Measurements from ENCODE around the gene DCDC1. TPM values are rescaled to one million over a fixed set of nuclear protein-coding genes. Genes with fewer than 3 reads are reported as not detected.

The DCDC1 gene
- total and polyA plus RNA-seq, 12 donors = 0.07 to 1.5 (median 0.29) TPM; not detected in 1

DNA sequence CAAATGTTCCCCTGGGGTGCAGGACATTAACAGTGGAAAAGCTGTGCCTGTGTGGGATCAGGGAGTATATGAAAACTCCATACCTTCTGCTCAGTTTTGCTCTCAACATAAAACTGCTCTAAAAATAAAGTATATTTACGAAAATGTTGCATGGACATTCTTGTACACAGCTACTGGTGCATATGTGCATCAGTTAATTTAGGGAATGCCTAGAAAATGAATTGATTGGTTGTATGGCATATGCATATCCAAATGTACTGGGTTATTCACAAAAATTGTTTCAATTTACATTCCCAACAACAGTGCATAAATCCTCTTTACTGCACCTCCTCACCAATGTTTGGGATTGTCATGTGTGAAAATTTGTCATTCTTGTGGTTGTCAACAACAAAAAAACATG is 532.3 kb downstream of the DCDC1 start:
- DNase-seq = no peak
- intact Hi-C loops (cut with DNase I) = no loop called here

DNA sequence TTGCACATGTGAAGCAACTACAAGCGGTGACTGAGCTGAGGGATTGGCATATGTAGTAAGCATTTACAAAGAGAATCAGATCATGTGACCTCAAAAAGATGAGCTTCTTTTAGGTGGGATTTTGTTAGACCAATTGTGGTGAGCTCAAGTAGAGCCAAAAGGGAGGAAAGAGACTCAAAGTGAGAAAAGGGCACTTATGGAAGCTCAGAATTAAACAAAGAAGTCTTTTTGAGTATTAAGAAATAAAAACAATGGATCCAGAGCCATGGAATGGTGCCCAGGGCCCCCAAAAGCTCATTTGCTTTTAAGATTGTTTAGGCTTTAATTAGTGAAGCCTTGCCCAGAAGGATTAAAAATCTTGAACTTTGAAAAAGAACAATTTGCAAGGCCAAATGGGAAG is 536.7 kb downstream of the DCDC1 start:
- Histone ChIP-seq H3K4me3 (no peak overlapping the region), H3K27ac (no peak overlapping the region)

More for the DNA sequence above, 532.3 kb downstream of the DCDC1 start:
- WGBS, 4 donors = 63 to 79% (median 71%) methylated on average over 1 of the region's 1 CpG
- Histone ChIP-seq H3K36me3 (replicated peaks in 1 of 2) (no peaks in the 10 kb centered on the region), H3K4me1 (replicated peaks in 1 of 2) (no peaks in the 10 kb centered on the region), H3K4me3 (no peak overlapping the region), H3K9me3 (replicated peaks in 1 of 3) (no peaks in the 10 kb centered on the region), H3K27me3 (no peaks in the 10 kb centered on the region), H3K27ac (no peak overlapping the region)
- TF ChIP-seq POLR2A (IDR thresholded peaks at IDR 0.05) = no peak
- TF ChIP-seq, protein P1, sequence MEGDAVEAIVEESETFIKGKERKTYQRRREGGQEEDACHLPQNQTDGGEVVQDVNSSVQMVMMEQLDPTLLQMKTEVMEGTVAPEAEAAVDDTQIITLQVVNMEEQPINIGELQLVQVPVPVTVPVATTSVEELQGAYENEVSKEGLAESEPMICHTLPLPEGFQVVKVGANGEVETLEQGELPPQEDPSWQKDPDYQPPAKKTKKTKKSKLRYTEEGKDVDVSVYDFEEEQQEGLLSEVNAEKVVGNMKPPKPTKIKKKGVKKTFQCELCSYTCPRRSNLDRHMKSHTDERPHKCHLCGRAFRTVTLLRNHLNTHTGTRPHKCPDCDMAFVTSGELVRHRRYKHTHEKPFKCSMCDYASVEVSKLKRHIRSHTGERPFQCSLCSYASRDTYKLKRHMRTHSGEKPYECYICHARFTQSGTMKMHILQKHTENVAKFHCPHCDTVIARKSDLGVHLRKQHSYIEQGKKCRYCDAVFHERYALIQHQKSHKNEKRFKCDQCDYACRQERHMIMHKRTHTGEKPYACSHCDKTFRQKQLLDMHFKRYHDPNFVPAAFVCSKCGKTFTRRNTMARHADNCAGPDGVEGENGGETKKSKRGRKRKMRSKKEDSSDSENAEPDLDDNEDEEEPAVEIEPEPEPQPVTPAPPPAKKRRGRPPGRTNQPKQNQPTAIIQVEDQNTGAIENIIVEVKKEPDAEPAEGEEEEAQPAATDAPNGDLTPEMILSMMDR (IDR thresholded peaks at IDR 0.05) = no peak

DNA sequence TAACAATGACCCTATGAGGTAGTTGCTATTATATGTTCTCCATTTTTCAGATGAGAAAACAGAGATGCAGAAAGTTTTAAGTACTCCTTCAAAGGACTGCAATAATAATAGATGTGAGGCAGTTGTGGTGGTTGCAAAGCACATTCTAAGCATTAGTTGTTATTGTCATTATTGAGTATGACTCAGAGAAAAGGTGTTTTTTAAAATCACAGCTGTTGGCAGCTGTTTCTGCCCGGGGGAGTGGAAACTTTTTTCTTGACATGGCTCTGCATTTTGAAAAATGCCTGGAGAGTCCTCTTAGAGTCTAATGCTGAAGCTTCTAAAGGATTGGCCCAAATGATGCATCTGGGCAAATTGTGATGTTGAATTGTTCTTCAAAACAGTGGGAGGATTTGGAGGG is 538.9 kb downstream of the DCDC1 start:
- TF ChIP-seq POLR2A (IDR thresholded peaks at IDR 0.05) = no peak
- TF ChIP-seq, protein P1 (IDR thresholded peaks at IDR 0.05) = no peak
- Histone ChIP-seq H3K36me3 (replicated peaks in 1 of 2) (no peaks in the 10 kb centered on the region), H3K27ac (no peak overlapping the region), H3K27me3 (no peaks in the 10 kb centered on the region), H3K9me3 (replicated peaks in 1 of 3) (no peaks in the 10 kb centered on the region), H3K4me1 (replicated peaks in 1 of 2) (no peaks in the 10 kb centered on the region), H3K4me3 (no peak overlapping the region)
- intact Hi-C loops (cut with DNase I) = no loop called here
- 30 to 44% (median 44%) methylated on average over 1 of the region's 1 CpG for WGBS, 4 donors
- DNase-seq = no peak

More for the DNA sequence above, 536.7 kb downstream of the DCDC1 start:
- TF ChIP-seq, protein P1 (IDR thresholded peaks at IDR 0.05) = no peak
- no peak for TF ChIP-seq POLR2A (IDR thresholded peaks at IDR 0.05)
- WGBS, 4 donors = 84 to 96% (median 89%) methylated on average over 1 of the region's 1 CpG
- no peak for DNase-seq
- Histone ChIP-seq H3K9me3 (replicated peaks in 1 of 3) (no peaks in the 10 kb centered on the region), H3K4me1 (replicated peaks in 1 of 2) (no peaks in the 10 kb centered on the region), H3K36me3 (replicated peaks in 1 of 2) (no peaks in the 10 kb centered on the region), H3K27me3 (no peaks in the 10 kb centered on the region)
- intact Hi-C loops (cut with DNase I) = no loop called here

DNA sequence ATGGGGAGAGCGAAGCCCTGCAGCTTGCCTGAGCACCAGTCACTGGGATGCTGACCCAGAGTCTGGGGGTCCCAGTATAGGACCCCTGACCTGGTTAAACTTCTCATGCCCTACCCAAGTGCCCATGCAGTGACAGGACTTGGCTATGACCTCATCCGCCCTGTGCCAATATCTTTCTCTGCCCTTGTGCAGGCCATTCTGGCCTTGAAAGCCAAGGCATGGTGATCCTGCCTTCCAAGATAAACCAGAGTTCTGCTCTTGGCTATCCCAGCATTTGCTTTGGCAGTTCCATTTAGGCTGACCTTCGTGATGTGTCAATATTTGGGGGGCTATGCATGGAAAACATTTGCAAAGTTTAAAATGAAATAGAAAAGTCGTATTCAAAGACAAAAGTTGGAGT is 542.6 kb downstream of the DCDC1 start:
- Histone ChIP-seq H3K4me3 (no peak overlapping the region), H3K9me3 (replicated peaks in 1 of 3) (no peaks in the 10 kb centered on the region), H3K36me3 (replicated peaks in 1 of 2) (no peaks in the 10 kb centered on the region), H3K27me3 (no peaks in the 10 kb centered on the region), H3K27ac (no peak overlapping the region), H3K4me1 (replicated peaks in 1 of 2) (no peaks in the 10 kb centered on the region)
- 76 to 82% (median 80%) methylated on average over 4 of the region's 4 CpGs for WGBS, 4 donors
- no peak for DNase-seq
- intact Hi-C loops (cut with DNase I) = no loop called here
- TF ChIP-seq POLR2A (IDR thresholded peaks at IDR 0.05) = no peak
- TF ChIP-seq, protein P1 (IDR thresholded peaks at IDR 0.05) = no peak

All from adrenal gland (tissue), 12 donors.